PC-3 (cell line): ENCODE measurements around the gene LRFN5. TPM values are rescaled to one million over a fixed set of nuclear protein-coding genes. Genes with fewer than 3 reads are reported as not detected.

ENCODE experiments used
- ATAC-seq: fragments of 200-7000 bp; cut with Tn5 transposase; 2 replicates; pipeline ENCODE4 v1.9.1; 2020; ENCODE audit warnings: mild to moderate bottlenecking, moderate library complexity
- BruUV-seq: library from RNA; stranded (reverse); fragments of 400-500 nt; replicated peaks from 2 replicates; lab custom pipeline; 2021; lab: Mats Ljungman, UMichigan
- CTCF ChIA-PET: fragments of 300-600 bp; sonication (Branson Sonifier 250); formaldehyde crosslinking; loops from one replicate; lab custom pipeline; 2022; ENCODE audit warnings: antibody characterized with exemption; lab: Charles Lee
- POLR2A ChIA-PET: fragments of 300-600 bp; sonication (Branson Sonifier 250); formaldehyde crosslinking; loops from one replicate; lab custom pipeline; 2022; ENCODE audit warnings: antibody characterized with exemption; ENCODE audit not compliant: unreplicated experiment; lab: Charles Lee
- DNase-seq: peaks from one replicate; pipeline ENCODE4 v3.0.0-alpha.2; 2015
- H2AFZ ChIP-seq: fragments of 300-600 bp; sonication (generic); 2 replicates; pipeline ENCODE4 v1.6.0; 2016; ENCODE audit warnings: antibody characterized with exemption, low read length
- H3F3A ChIP-seq: fragments of 300-600 bp; sonication (generic); one replicate; pipeline ENCODE4 v1.6.0; 2017; ENCODE audit warnings: antibody characterized with exemption, low read length, control low read depth, mild to moderate bottlenecking; ENCODE audit not compliant: unreplicated experiment
- H3K27ac ChIP-seq: fragments of 300-600 bp; sonication (generic); 2 replicates; pipeline ENCODE4 v1.5.1; 2016; ENCODE audit warnings: mild to moderate bottlenecking, low read length
- H3K27me3 ChIP-seq: fragments of 300-600 bp; sonication (generic); 2 replicates; pipeline ENCODE4 v1.6.1; 2016; ENCODE audit warnings: low read length, mixed read lengths
- H3K36me3 ChIP-seq: fragments of 300-600 bp; sonication (generic); 2 replicates; pipeline ENCODE4 v1.6.1; 2016; ENCODE audit warnings: low read depth, mixed run types, low read length, mixed read lengths
- H3K4me1 ChIP-seq: fragments of 300-600 bp; sonication (generic); 2 replicates; pipeline ENCODE4 v1.5.1; 2016; ENCODE audit warnings: low read length; ENCODE audit not compliant: insufficient read depth
- H3K4me2 ChIP-seq: fragments of 300-600 bp; sonication (generic); 2 replicates; pipeline ENCODE4 v1.6.0; 2016; ENCODE audit warnings: low read length
- H3K4me3 ChIP-seq: fragments of 300-600 bp; sonication (generic); 2 replicates; pipeline ENCODE4 v1.5.1; 2016; ENCODE audit warnings: mild to moderate bottlenecking, low read length, mixed read lengths
- H3K79me2 ChIP-seq: fragments of 300-600 bp; sonication (generic); 2 replicates; pipeline ENCODE4 v1.6.1; 2017; ENCODE audit warnings: low read length, mixed read lengths
- H3K9ac ChIP-seq: fragments of 300-600 bp; sonication (generic); 2 replicates; pipeline ENCODE4 v1.6.0; 2016; ENCODE audit warnings: mild to moderate bottlenecking, low read length
- H3K9me2 ChIP-seq: fragments of 300-600 bp; sonication (generic); replicated peaks from 2 replicates; pipeline ENCODE4 v1.6.1; 2016; ENCODE audit warnings: mixed run types, low read length, mixed read lengths
- H3K9me3 ChIP-seq: fragments of 300-600 bp; sonication (generic); 2 replicates; pipeline ENCODE4 v1.6.1; 2016; ENCODE audit warnings: low read length, mixed read lengths
- H4K20me1 ChIP-seq: fragments of 300-600 bp; sonication (generic); 2 replicates; pipeline ENCODE4 v1.6.1; 2016; ENCODE audit warnings: low read length, mixed read lengths
- CTCF ChIP-seq: fragments of 300-600 bp; sonication (generic); conservative IDR thresholded peaks from 2 replicates; pipeline ENCODE4 v1.5.1; 2017; ENCODE audit warnings: antibody characterized with exemption, low read depth, mild to moderate bottlenecking, low read length
- EZH2 ChIP-seq: fragments of 300-600 bp; sonication (generic); IDR thresholded peaks from one replicate; pipeline ENCODE4 v1.6.1; 2017; ENCODE audit warnings: antibody characterized with exemption, mild to moderate bottlenecking, low read length; ENCODE audit not compliant: unreplicated experiment
- EZH2phosphoT487 ChIP-seq: fragments of 300-600 bp; sonication (generic); IDR thresholded peaks from 2 replicates; pipeline ENCODE4 v1.6.1; 2018; ENCODE audit warnings: mild to moderate bottlenecking, antibody characterized with exemption, low read length, borderline replicate concordance
- intact Hi-C: fragments of 100-400 bp; cut with micrococcal nuclease; formaldehyde crosslinking; loops from 2 replicates; pipeline ENCODE4 v1.9.0; 2023
- total RNA-seq: library from RNA; depleted of rRNA; stranded (reverse); fragments of >200 nt; gene quantifications from 2 replicates; pipeline ENCODE4 v1.2.3, GENCODE V29; 2014

The LRFN5 gene
- total RNA-seq, 1 experiment from 2014 or later = not detected

- Histone ChIP-seq H3K36me3 (no peaks in the 10 kb centered on the region), H3K9me2 (no peaks in the 10 kb centered on the region), H3K4me2 (no peak overlapping the region), H3K27me3 (no peaks in the 10 kb centered on the region), H3K4me3 (no peak overlapping the region), H4K20me1 (no peaks in the 10 kb centered on the region), H3K9me3 (no peaks in the 10 kb centered on the region), H2AFZ (no peak overlapping the region), H3K4me1 (no peaks in the 10 kb centered on the region), H3K9ac (no peak overlapping the region), H3K79me2 (no peaks in the 10 kb centered on the region), H3K27ac (no peak overlapping the region), H3F3A (no peaks in the 10 kb centered on the region)
- no peak for ATAC-seq
- no peak for TF ChIP-seq EZH2phosphoT487
- no peak for TF ChIP-seq CTCF
- TF ChIP-seq EZH2 = no peak
- CTCF ChIA-PET = no interaction called here
- BruUV-seq = no TSS peak
- no peak for DNase-seq
- POLR2A ChIA-PET = no interaction called here
- intact Hi-C loops = no loop called here
These were observed 271.6 kb downstream of the LRFN5 start for GRCh38 chr14:41878321-41878720.

GRCh38 chr14:41891624-41892023 lies 284.9 kb downstream of the LRFN5 start:
- Histone ChIP-seq H3K4me2 (no peak overlapping the region), H3K4me3 (no peak overlapping the region), H3K4me1 (no peaks in the 10 kb centered on the region), H3K9me2 (no peaks in the 10 kb centered on the region), H3K36me3 (no peaks in the 10 kb centered on the region), H3K27me3 (no peaks in the 10 kb centered on the region), H3F3A (no peaks in the 10 kb centered on the region), H3K27ac (no peak overlapping the region), H3K79me2 (no peaks in the 10 kb centered on the region), H4K20me1 (no peaks in the 10 kb centered on the region), H3K9me3 (no peaks in the 10 kb centered on the region), H2AFZ (no peak overlapping the region), H3K9ac (no peak overlapping the region)
- intact Hi-C loops = no loop called here
- CTCF ChIA-PET = no interaction called here
- TF ChIP-seq EZH2 (no peak), CTCF (no peak), EZH2phosphoT487 (no peak)
- DNase-seq = no peak
- no TSS peak for BruUV-seq
- no peak for ATAC-seq
- POLR2A ChIA-PET = no interaction called here

- Histone ChIP-seq H3K79me2 (no peaks in the 10 kb centered on the region), H3K4me2 (no peak overlapping the region), H3K9me2 (no peaks in the 10 kb centered on the region), H3K27me3 (no peaks in the 10 kb centered on the region), H3F3A (no peaks in the 10 kb centered on the region), H3K9ac (no peak overlapping the region), H3K9me3 (no peaks in the 10 kb centered on the region), H4K20me1 (no peaks in the 10 kb centered on the region), H3K4me1 (0 out of 2 replicates have a peak, but pooled peaks cover 7% of the 10 kb centered on the region), H3K36me3 (no peaks in the 10 kb centered on the region), H2AFZ (no peak overlapping the region), H3K27ac (no peak overlapping the region), H3K4me3 (no peak overlapping the region)
- no TSS peak for BruUV-seq
- DNase-seq = peak; percentile 9
- intact Hi-C loops = no loop called here
- TF ChIP-seq EZH2 (no peak), EZH2phosphoT487 (no peak), CTCF (no peak)
- ChIA-PET POLR2A (no interaction called here), CTCF (no interaction called here)
- ATAC-seq = no peak
These were observed 292.7 kb downstream of the LRFN5 start for GRCh38 chr14:41899416-41899815.
